HG02623 (cell line): ENCODE measurements around the gene CST5.
"Not testable (repeated sequence)": the region's sequence is repeated elsewhere in the genome, so short reads cannot be mapped to it uniquely, and the experiment has no call there.

ENCODE experiments used
- ATAC-seq: cut with Tn5 transposase; IDR thresholded peaks from one replicate; pipeline ENCODE4 v1.9.1; 2021; ENCODE audit warnings: moderate library complexity; ENCODE audit not compliant: unreplicated experiment

CST5 gene

DNA sequence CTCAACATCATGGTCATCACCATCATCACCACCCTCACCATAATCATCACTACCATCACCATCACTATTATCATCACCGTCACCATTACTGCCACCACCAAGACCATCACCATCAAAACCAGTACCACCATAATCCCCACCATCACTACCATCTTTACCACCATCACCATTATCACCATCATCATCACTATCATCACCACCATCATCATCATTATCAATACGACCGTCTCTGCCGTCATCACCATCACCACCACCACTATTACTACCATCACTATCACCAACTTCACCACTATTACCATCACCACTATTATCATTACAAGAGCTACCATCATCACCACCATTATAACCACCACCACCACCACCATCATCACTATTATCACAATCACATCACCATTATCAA lies 11.3 kb upstream of the CST5 start:
- not testable (repeated sequence) for ATAC-seq

- ATAC-seq = no peak
Observed at GRCh38 chr20:23889775-23890187, 10.2 kb upstream of the CST5 start.

DNA sequence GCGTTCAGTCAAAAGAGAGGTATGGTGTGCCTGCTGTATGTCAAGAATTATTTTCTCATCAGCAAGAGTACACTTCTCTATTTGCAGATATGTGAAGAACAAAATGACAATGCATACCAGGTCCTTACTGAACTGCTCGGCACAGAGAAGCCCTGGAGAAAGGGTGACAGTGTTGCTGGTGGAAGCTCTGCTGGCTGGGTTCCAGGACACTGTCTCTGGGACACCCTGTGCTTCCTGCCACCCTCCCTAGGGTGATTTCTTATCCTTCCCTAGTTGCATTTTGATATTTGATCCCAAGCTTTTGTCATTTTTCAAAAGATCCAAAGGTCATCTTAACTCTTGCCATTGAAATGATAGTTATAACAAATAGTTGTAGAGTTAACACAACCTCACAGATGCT lies 8.3 kb upstream of the CST5 start:
- ATAC-seq = no peak

GRCh38 chr20:23884771-23885162 lies 5.2 kb upstream of the CST5 start:
- no peak for ATAC-seq

GRCh38 chr20:23884136-23884770 lies 4.7 kb upstream of the CST5 start:
- no peak for ATAC-seq

GRCh38 chr20:23881371-23881770 lies 1.8 kb upstream of the CST5 start:
- no peak for ATAC-seq

GRCh38 chr20:23880417-23880816 lies 869 bp upstream of the CST5 start:
- ATAC-seq = no peak

- no peak for ATAC-seq
Observed at GRCh38 chr20:23879811-23880374, 345 bp upstream of the CST5 start.

DNA sequence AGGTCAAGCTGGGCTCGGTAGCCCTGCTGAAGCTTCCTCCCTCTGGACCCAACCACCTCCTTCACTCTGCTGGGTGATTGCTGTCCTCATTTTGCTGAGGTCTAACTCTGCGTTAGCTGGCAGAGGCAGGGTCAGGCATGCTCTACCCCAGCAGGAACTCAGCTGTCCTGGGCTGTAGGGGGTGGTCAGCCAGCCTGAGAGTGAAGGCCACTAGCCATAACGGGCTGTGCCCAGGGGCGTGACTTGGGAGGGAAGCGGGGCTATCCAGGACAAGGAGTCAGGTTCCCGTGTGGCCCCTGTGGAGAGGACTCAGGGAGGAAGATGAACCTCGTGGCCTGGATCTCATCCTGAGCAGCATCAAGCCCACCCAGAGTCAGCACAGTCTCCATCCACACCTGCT lies 761 bp downstream of the CST5 start:
- ATAC-seq = no peak

DNA sequence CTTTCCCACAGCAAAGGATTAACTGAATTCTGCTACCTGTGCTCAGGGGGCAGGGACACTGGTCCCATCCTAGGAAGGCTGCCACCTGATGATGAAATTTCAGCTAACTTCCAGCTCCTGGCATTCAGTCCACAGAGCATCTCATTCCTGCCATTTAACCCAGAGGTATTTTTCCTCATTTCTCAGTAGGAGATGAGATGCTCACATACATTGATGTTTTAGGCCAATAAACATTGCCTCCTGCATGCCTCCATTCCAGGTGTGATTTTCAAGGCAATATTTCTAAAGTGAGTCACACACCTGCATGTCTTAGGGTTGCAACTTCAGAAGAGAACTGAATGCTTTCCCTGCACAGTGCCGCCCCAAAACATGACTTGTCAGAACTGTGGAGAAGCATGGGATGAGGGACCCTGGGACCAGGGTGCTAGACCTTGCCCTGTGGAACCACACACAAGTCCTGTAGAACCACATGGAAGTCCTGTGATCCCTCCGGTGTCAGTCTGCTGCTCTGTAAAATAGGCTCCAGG lies 1.5 kb downstream of the CST5 start:
- not testable (repeated sequence) for ATAC-seq

- no peak for ATAC-seq
Observed at GRCh38 chr20:23877524-23877923, 2.0 kb downstream of the CST5 start.

GRCh38 chr20:23875606-23876237 lies 3.8 kb downstream of the CST5 start:
- no peak for ATAC-seq

DNA sequence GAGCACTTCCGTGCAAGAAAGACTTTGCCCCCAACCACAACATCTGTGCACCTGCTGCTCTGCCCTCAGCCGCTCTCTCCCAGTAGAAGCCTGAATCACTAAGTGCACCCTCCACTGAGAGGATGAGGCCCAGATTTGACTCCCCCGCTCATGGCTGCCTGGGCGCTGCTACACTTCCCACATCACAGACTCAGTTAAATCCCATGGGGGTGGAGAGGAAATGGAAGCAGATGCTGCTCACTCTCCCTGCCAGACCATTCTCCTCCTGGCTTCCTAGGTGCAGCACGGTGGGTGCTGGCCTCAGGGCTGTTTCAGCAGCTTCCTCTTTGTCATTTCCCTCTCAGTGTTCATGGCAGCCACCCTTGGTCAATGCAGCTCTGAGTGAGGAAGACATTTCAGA lies 4.8 kb downstream of the CST5 start:
- ATAC-seq = no peak

DNA sequence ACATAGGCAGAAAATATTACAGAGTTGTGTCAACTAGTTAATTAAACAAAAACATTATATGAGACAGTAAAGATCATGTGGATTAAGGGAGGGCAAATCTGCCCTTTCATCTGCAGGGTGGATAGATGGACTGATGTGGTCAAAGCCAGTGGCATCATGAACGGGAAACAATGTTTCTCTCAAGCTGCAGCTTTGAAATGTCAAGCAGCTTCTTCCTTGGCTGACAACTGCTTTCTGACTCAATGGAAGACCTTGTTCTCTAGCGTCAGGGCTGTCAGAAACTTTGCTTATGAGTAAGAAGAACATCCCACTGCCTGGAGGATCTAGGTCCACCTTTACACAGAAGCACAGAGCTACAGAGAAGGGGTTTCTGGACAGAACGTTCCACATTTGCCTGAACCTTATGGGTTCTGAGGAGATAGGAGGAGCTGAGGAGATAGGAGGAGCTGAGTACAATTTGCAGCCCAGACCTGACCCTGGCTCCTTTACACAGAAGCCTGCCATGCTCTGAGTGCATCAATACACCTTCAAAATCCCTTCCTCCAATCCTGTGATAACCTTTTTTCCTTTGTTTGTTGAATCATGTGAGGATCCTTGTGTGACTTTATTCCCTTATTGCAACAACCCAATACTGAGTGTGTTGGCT lies 6.1 kb downstream of the CST5 start:
- no peak for ATAC-seq

DNA sequence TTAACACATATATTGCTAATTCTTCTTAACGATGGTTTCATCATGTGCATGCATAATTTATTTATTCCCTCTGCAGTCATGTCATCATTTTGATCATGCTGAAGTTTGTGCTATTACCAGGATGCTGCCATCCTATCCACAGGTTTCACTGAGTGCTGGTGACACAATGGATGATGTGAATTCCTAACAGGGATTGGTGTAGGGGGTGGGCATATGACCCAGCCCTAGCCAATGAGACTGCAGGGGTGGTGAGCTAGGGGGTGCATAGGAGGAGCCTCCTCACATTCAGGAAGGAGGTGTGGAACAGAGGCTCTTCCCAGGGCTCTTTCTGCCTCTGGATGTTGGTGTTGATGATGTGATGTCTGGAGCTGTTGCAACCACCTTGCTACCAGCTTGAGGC lies 7.5 kb downstream of the CST5 start:
- no peak for ATAC-seq

- ATAC-seq = no peak
Observed at GRCh38 chr20:23870461-23870860, 9.1 kb downstream of the CST5 start.

DNA sequence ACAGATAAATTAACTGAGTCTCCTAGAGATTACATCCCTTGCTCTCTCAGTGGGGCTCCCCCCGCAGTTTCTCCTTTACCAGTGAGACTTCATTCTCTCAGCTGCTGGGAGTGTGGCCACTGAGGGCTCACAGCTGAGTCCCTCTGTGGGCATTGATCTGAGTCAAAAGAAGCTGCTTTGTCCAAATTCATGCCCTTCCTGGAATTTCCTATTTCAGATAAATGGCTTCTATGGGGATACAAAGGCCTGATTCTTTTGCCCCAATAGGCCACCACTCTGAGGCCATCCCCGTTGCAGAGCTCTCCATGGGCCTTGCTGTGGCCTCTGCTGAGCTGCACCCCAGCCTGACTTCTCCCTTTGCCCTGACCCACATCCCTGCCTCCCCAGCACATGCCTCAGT lies 10.0 kb downstream of the CST5 start:
- no peak for ATAC-seq

GRCh38 chr20:23868321-23868720 lies 11.2 kb downstream of the CST5 start:
- ATAC-seq = no peak

DNA sequence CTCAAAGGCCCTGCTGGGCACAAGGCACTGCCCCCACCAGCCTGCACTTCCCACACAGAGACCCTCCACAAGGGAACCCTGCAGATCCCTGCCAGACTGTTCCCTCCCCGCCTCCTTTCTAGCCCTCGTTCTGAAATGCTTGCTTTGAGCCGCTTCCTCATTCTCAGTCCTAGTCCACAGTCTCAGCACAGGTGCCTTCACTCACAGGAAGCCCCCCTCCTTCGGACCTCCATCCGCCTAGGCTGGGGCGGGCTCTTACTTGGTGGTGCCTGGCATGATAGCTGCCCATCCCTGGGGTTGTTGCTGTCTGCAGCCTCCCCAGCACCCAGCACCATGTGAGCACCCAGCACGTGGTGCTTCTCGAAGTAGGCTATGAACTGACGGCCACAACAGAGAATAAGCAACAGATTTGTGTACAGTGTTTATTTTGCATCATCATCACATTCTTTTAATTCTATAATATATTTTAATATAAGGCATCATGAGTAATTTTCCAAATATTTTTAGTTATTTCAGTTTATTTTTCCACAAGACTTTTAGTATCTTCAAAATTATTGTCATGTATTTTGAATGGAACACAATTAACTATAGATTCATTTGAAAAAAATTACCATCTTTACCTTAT lies 12.3 kb downstream of the CST5 start:
- no peak for ATAC-seq

GRCh38 chr20:23860771-23861170 lies 18.8 kb downstream of the CST5 start:
- ATAC-seq = not testable (repeated sequence)

DNA sequence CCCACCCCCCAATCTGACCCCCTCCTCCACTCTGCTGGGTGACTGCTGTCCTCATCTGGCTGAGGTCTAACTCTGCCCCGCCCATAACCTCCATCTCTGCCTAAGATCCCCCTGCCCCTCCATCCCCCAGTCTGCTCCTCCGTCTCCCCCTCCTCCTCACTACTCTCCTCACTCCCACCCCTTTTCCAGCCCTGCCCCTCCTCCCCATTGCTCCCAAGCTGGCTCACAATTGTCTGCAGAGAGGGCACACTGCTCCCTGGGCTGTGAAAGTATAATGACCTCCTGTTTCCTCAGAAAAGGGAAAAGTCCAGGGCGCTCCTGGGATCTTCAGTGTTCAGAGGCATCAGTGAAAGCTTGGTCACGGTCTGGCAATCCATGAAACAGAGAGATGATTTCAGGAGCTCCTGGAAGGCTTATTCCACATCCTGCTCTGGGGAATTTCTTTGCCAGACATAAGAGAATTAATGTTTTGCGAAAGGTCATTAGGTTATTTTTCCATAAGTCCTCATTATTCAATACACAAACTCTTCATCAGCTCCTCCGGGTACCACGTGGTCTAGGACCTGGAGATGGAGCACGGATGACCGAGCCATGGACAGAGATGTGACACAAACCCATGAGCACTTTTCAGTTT lies 21.5 kb downstream of the CST5 start:
- ATAC-seq = no peak
